Sciatic nerve (tissue), 2 donors: ENCODE measurements around the gene NEUROG1. TPM values are rescaled to one million over a fixed set of nuclear protein-coding genes. Genes with fewer than 3 reads are reported as not detected.

Experiments
- ATAC-seq: fragments of 200-7000 bp; cut with Tn5 transposase; one replicate; pipeline ENCODE4 v1.9.1; 2020; ENCODE audit warnings: mild to moderate bottlenecking, moderate library complexity
- DNase-seq: peaks from one replicate; pipeline ENCODE4 v3.0.0-alpha.2; 2020; ENCODE audit warnings: low spot score
- intact Hi-C: fragments of 100-400 bp; cut with DNase I; formaldehyde crosslinking; loops from one replicate; pipeline ENCODE4 v1.14.2; 2022
- total RNA-seq: library from RNA; stranded (reverse); fragmentation: NEBNext Ultra II Directional; extraction: Animal tissue kit (Norgen Biotek cat#: 25700); gene quantifications from one replicate; pipeline ENCODE4 v1.2.1, GENCODE V29; 2021
- donor health status: DM: no; HTN: no; CAD: no.
- donor health status: DM: no; HTN: no; CAD: no.

Gene NEUROG1
- total RNA-seq, 1 donor from 2014 or later, result not detected

DNA sequence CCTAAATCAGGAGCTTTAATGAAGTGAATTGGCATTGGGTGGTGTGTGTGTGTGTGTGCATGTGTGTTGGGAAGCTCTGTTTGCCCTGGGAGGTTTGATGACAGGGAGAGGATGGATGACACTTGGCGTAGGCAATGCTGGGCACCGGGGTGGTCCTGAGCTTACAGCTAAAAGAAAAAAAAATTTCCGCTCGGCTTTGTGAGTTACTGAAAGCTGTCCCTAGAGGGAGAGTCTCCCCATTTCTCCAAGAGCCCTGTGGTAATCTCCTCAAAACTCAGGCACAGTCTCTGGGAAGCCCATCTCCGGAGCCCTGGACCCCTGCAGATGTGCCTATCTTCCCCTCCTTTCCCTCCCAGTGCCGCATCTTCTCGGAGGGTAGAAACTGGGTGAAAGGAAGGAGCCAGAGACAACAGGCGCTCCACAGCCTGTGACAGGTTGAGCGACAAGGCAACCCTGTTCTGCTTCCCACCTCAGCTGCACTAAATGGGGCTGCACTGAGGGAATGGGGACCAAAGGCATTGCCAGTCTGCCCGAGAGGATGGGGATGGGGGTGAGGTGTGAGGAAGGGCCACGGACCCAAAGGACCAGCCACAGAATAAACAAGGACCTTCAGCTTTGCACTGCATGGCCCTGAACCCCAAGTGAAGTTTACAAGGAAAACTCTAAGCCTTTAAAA lies 47.8 kb downstream of the NEUROG1 start:
- peak; percentile 22 for DNase-seq
- intact Hi-C loops, result no loop called here
- ATAC-seq, result no peak

DNA sequence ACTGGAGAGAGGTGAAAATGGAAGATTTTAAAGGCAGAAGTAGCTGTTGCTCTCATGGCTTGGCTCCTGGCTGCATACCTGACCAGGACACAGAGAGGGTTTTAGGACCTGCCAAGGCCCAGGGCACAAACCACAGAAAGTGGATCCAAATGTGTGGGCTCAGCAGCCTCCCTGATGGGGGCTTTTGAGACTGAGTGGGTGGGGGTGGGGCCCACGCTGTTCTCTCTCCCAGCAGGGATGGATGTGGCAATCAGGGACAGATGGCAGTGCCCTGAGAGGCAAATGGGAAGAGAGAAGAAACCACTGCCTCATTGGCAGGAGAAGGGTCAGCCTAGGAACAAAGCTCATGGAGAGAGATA lies 48.7 kb downstream of the NEUROG1 start:
- intact Hi-C loops, result no loop called here
- DNase-seq (peak; percentile 30), ATAC-seq (no peak)

DNA sequence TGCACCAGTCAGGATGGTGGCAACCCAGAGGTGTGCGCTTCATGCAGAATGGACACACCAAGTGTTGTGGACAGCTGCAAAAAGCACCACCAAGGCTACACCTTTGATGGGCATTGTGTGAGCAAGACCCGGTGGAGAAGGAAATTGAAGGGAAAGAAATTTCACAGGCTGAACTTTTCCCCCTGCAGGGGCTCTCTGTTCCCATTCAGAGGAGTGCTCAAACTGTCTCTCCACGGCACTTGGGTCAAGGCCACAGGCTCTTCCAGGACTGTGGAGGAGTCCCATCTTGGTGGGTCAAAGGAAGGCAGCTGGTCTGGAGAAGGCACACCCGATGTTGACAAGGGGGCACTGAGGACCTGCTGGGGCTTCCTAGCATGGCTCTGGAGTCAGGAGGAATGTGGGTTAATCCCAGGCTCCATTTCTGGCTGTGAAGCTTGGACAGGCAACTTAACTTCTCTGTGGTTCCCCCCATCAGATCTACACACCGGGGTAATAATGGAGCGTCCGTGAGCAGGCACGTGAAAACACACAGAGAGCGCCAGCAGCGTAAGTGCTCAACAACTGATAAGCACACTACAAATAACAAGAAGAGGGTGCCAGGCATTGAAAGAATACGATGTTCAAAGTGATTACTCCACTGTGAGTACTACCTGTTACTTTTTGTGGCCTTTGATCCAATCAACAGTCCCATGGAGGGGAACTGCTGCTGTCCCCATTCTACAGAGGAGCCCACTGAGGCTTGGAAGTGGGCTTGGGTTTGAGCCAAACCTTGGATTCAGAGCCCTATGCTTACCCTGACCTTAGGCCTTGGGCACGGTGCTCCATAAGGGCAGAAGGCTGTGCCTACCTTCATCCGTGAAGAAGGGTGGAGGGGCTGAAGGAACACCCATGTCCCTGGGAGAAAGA lies 49.4 kb downstream of the NEUROG1 start:
- DNase-seq (peak; percentile 35), ATAC-seq (no peak)
- intact Hi-C loops, result no loop called here

DNA sequence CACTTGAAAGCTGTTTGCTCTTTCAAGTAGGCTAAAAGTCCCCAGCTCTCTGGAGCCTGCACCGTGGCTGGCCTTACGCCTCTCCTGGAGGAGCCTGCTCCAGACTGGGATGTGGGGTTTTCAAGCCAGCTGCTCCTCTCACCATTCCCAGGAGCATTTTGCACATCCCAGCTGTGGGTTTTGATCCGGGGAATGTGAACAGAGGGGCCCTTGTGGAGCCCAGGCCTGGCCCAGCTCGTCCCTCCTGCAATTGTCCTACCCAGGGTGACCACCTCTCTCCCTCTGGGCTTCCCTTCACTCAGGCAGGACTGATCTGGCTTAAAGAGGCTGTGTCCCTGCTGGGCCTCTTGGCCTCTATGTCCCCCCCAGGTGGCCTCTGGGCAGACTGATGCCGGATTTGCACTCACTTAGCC lies 51.1 kb downstream of the NEUROG1 start:
- peak; percentile 13 for DNase-seq
- no peak for ATAC-seq
- intact Hi-C loops, result no loop called here

Other genes with a start within 250 kb of the NEUROG1 start
- 129 TPM for gene MACROH2A1, start 136.7 kb downstream of the NEUROG1 start, total RNA-seq
- not detected for gene DCANP1, start 88.6 kb downstream of the NEUROG1 start, total RNA-seq
- gene TIFAB, start 83.6 kb downstream of the NEUROG1 start, total RNA-seq, result 0.22 TPM
- 184 TPM for gene CXCL14, start 43.0 kb upstream of the NEUROG1 start, total RNA-seq